SK-N-SH (cell line): ENCODE data around the gene CDH26. TPM values are rescaled to one million over a fixed set of nuclear protein-coding genes. Genes with fewer than 3 reads are reported as not detected.

ENCODE experiments used
- CTCF ChIA-PET: fragments of 300-600, 350-600 bp; formaldehyde crosslinking; extraction: SDS; loops from one replicate; lab custom pipeline; 2021; lab: Yijun Ruan, JAX
- POLR2A ChIA-PET: fragments of 350-600 bp; sonication (Branson Sonifier 250); formaldehyde crosslinking; extraction: SDS; loops from one replicate; lab custom pipeline; 2020; ENCODE audit warnings: antibody characterized with exemption, inconsistent platforms; lab: Yijun Ruan, JAX
- DNase-seq: peaks from one replicate; pipeline ENCODE4 v3.0.0; 2012
- H2AFZ ChIP-seq: fragments of 200-600 bp; sonication (generic); 2 replicates; pipeline ENCODE4 v1.8.1; 2016; ENCODE audit warnings: antibody characterized with exemption, mild to moderate bottlenecking, low read depth
- H3F3A ChIP-seq: fragments of 200-600 bp; sonication (generic); replicated peaks from 2 replicates; pipeline ENCODE3; 2016; ENCODE audit warnings: antibody characterized with exemption, mild to moderate bottlenecking; ENCODE audit not compliant: insufficient read depth
- H3K27ac ChIP-seq, 2 experiments: fragments of 200-500 bp in 1 of 2; fragments of 200-600 bp in 1 of 2; sonication (Bioruptor generic) in 1 of 2; sonication (generic), shearing (Covaris generic) in 1 of 2; 2 replicates each; pipeline versions ENCODE4 v1.5.1 to v1.6.1; 2014 to 2016; ENCODE audit warnings: low read depth in 2 of 2, inconsistent platforms in 1 of 2, low read length in 1 of 2, mild to moderate bottlenecking in 1 of 2, mixed read lengths in 1 of 2
- H3K27me3 ChIP-seq: fragments of 200-600 bp; sonication (generic), shearing (Covaris generic); 2 replicates; pipeline ENCODE4 v1.6.1; 2016; ENCODE audit warnings: mixed run types; ENCODE audit not compliant: insufficient read depth
- H3K36me3 ChIP-seq, 2 experiments: fragments of 200-500 bp in 1 of 2; fragments of 200-600 bp in 1 of 2; sonication (Bioruptor generic) in 1 of 2; sonication (generic) in 1 of 2; replicated peaks in 1 of 2; 2 replicates each; pipeline versions ENCODE3 to v1.5.1; 2014 to 2016; ENCODE audit warnings: low read length in 1 of 2, mild to moderate bottlenecking in 1 of 2; ENCODE audit not compliant: insufficient read depth in 2 of 2, control insufficient read depth in 1 of 2
- H3K4me1 ChIP-seq, 2 experiments: fragments of 200-500 bp in 1 of 2; fragments of 200-600 bp in 1 of 2; sonication (Bioruptor generic) in 1 of 2; sonication (generic), shearing (Covaris generic) in 1 of 2; 2 replicates each; pipeline versions ENCODE4 v1.5.1 to v1.6.1; 2014 to 2016; ENCODE audit warnings: low read depth in 1 of 2, low read length in 1 of 2, mixed run types in 1 of 2; ENCODE audit not compliant: insufficient read depth in 2 of 2, control insufficient read depth in 1 of 2
- H3K4me2 ChIP-seq: fragments of 200-600 bp; sonication (generic), shearing (Covaris generic); 2 replicates; pipeline ENCODE4 v1.6.1; 2017; ENCODE audit warnings: mixed run types
- H3K4me3 ChIP-seq, 2 experiments: fragments of 200-500 bp in 1 of 2; fragments of 200-600 bp in 1 of 2; sonication (Bioruptor generic) in 1 of 2; sonication (generic), shearing (Covaris generic) in 1 of 2; 2 replicates each; pipeline versions ENCODE4 v1.5.1 to v1.8.1; 2014 to 2016; ENCODE audit warnings: low read depth in 2 of 2, inconsistent platforms in 1 of 2, low read length in 1 of 2, mild to moderate bottlenecking in 1 of 2, mixed read lengths in 1 of 2, moderate library complexity in 1 of 2
- H3K79me2 ChIP-seq: fragments of 200-600 bp; sonication (generic); 2 replicates; pipeline ENCODE4 v1.8.1; 2017; ENCODE audit warnings: mild to moderate bottlenecking; ENCODE audit not compliant: insufficient read depth
- H3K9ac ChIP-seq: fragments of 200-600 bp; sonication (generic); 2 replicates; pipeline ENCODE4 v1.6.1; 2017; ENCODE audit warnings: mixed run types
- H3K9me2 ChIP-seq: fragments of 200-600 bp; sonication (generic); 2 replicates; pipeline ENCODE4 v1.6.1; 2017; ENCODE audit warnings: mixed run types
- H3K9me3 ChIP-seq: fragments of 200-600 bp; sonication (generic); 2 replicates; pipeline ENCODE4 v1.6.1; 2017; ENCODE audit warnings: mixed run types, mild to moderate bottlenecking, moderate library complexity
- H4K20me1 ChIP-seq: fragments of 200-600 bp; sonication (generic); 2 replicates; pipeline ENCODE4 v1.6.1; 2017; ENCODE audit warnings: mild to moderate bottlenecking, mixed run types; ENCODE audit not compliant: insufficient read depth
- CTCF ChIP-seq: fragments of 200-600 bp; sonication (generic); IDR thresholded peaks from 2 replicates; pipeline ENCODE4 v1.6.1; 2017; ENCODE audit warnings: antibody characterized with exemption, mild to moderate bottlenecking, moderate library complexity
- ELF1 ChIP-seq: IDR thresholded peaks from 2 replicates; pipeline ENCODE4 v1.4.0; 2012
- EP300 ChIP-seq, 2 experiments: IDR thresholded peaks; 2 replicates each; pipeline versions ENCODE4 v1.4.0 to v1.6.1; 2012; ENCODE audit warnings: borderline replicate concordance in 1 of 2, low read depth in 1 of 2, low read length in 1 of 2
- EZH2phosphoT487 ChIP-seq: fragments of 200-600 bp; sonication (generic); IDR thresholded peaks from 2 replicates; pipeline ENCODE4 v1.6.1; 2017; ENCODE audit warnings: low read depth, mixed run types, mild to moderate bottlenecking, antibody characterized with exemption, moderate library complexity, borderline replicate concordance
- FOSL2 ChIP-seq: IDR thresholded peaks from 2 replicates; pipeline ENCODE4 v1.4.0; 2012; ENCODE audit warnings: low read depth, mild to moderate bottlenecking, moderate library complexity, borderline replicate concordance
- FOXJ3 ChIP-seq: sonication (generic); formaldehyde crosslinking; IDR thresholded peaks from 2 replicates; pipeline ENCODE4 v1.5.1; 2020; ENCODE audit warnings: mild to moderate bottlenecking, missing genetic modification reagents
- FOXM1 ChIP-seq: IDR thresholded peaks from 2 replicates; pipeline ENCODE4 v1.4.0; 2012; ENCODE audit warnings: low read depth, mild to moderate bottlenecking
- GABPA ChIP-seq: IDR thresholded peaks from 2 replicates; pipeline ENCODE4 v1.4.0; 2012; ENCODE audit warnings: low read depth, mild to moderate bottlenecking
- IRF3 ChIP-seq: fragments of 150-350 bp; IDR thresholded peaks from 2 replicates; pipeline ENCODE4 v1.6.1; 2016; ENCODE audit warnings: mild to moderate bottlenecking, low read depth, low read length
- MEF2A ChIP-seq: IDR thresholded peaks from 2 replicates; pipeline ENCODE4 v1.4.0; 2012; ENCODE audit warnings: low read depth, borderline replicate concordance
- NRF1 ChIP-seq: IDR thresholded peaks from 2 replicates; pipeline ENCODE4 v1.6.1; 2012; ENCODE audit warnings: low read depth, mild to moderate bottlenecking, low read length
- RAD21 ChIP-seq: IDR thresholded peaks from 2 replicates; pipeline ENCODE4 v1.6.1; 2012; ENCODE audit warnings: mild to moderate bottlenecking, low read length
- RFX5 ChIP-seq: IDR thresholded peaks from 2 replicates; pipeline ENCODE4 v1.6.1; 2012; ENCODE audit warnings: mild to moderate bottlenecking, improper control_type of control experiment, low read length
- RXRA ChIP-seq: IDR thresholded peaks from 2 replicates; pipeline ENCODE4 v1.4.0; 2012; ENCODE audit warnings: low read depth, mild to moderate bottlenecking, borderline replicate concordance
- SMC3 ChIP-seq: IDR thresholded peaks from 2 replicates; pipeline ENCODE4 v1.6.1; 2012; ENCODE audit warnings: low read depth, low read length, improper control_type of control experiment
- TCF12 ChIP-seq: IDR thresholded peaks from 2 replicates; pipeline ENCODE4 v1.4.0; 2012
- TEAD4 ChIP-seq: IDR thresholded peaks from 2 replicates; pipeline ENCODE4 v1.4.0; 2012; ENCODE audit warnings: mild to moderate bottlenecking, borderline replicate concordance; ENCODE audit not compliant: insufficient read depth
- YY1 ChIP-seq: IDR thresholded peaks from 2 replicates; pipeline ENCODE4 v1.4.0; 2012; ENCODE audit warnings: low read depth, mild to moderate bottlenecking
- WGBS: methylation state at CpG from one replicate; pipeline ENCODE4 v1.1.6; 2017; ENCODE audit warnings: low lambda C conversion rate; 5-methylcytosine and 5-hydroxymethylcytosine counted together
- polyA plus RNA-seq, 3 experiments: library from polyadenylated mRNA; depleted of rRNA; stranded (reverse); fragments of >200 nt; gene quantifications; 2 replicates each; pipeline ENCODE4 v1.2.3, GENCODE V29; 2012

The CDH26 gene
- polyA plus RNA-seq, 1 of the 3 experiments (the other 2 are of a cell fraction): 0.13 TPM

GRCh38 chr20:60036346-60036745 lies 78.1 kb downstream of the CDH26 start:
- no peak for DNase-seq
- H3K9me3 ChIP-seq: no peaks in the 10 kb centered on the region
- no peak for TF ChIP-seq EZH2phosphoT487
- no peak for TF ChIP-seq TEAD4
- no peak for TF ChIP-seq SMC3
- TF ChIP-seq RAD21: no peak
- no peak for TF ChIP-seq CTCF
- TF ChIP-seq EP300 (IDR thresholded peaks at IDR 0.05; ENCODE audit: borderline replicate concordance in 1 of 2, low read depth in 1 of 2, low read length in 1 of 2): no peak
- no peak for TF ChIP-seq RFX5
- no peak for TF ChIP-seq TCF12
- TF ChIP-seq NRF1: no peak
- no peak for TF ChIP-seq IRF3
- TF ChIP-seq FOXJ3 (CRISPR knock-in tag): no peak
- no peak for TF ChIP-seq RXRA
- TF ChIP-seq FOSL2: no peak
- no peak for TF ChIP-seq YY1
- TF ChIP-seq MEF2A: no peak
- no peak for TF ChIP-seq GABPA
- no peak for TF ChIP-seq ELF1
- TF ChIP-seq FOXM1: no peak
- ChIA-PET CTCF (interaction anchor here (1.1 kb wide), 1 partner anchor 174 kb away, joined by 3 read pairs; no protein-coding TSS in a partner anchor), POLR2A (no interaction called here)
- H3K4me3 ChIP-seq: no peak overlapping the region
- H3K79me2 ChIP-seq: no peaks in the 10 kb centered on the region
- H2AFZ ChIP-seq: no peak overlapping the region
- WGBS: 39% methylated on average over 4 of the region's 4 CpGs
- H4K20me1 ChIP-seq: no peaks in the 10 kb centered on the region
- no peaks in the 10 kb centered on the region for H3K36me3 ChIP-seq
- H3K9me2 ChIP-seq: no peaks in the 10 kb centered on the region
- H3K4me1 ChIP-seq: no peaks in the 10 kb centered on the region
- H3K27me3 ChIP-seq: no peaks in the 10 kb centered on the region
- no peak overlapping the region for H3K9ac ChIP-seq
- H3K27ac ChIP-seq: no peak overlapping the region
- H3K4me2 ChIP-seq: no peak overlapping the region
- no peaks in the 10 kb centered on the region for H3F3A ChIP-seq
